Mesothelial cell of epicardium (in vitro differentiated cells): ENCODE measurements around the gene TTC4. TPM values are rescaled to one million over a fixed set of nuclear protein-coding genes. Genes with fewer than 3 reads are reported as not detected.

ENCODE experiments used
- DNase-seq, 2 experiments: peaks; one replicate each; pipeline ENCODE4 v3.0.0; 2021; ENCODE audit warnings: low spot score in 2 of 2; ENCODE audit not compliant: unreplicated experiment in 2 of 2
- H3K27ac Mint-ChIP-seq: 2 replicates; pipeline ENCODE4 v1.8.0; 2021; ENCODE audit warnings: mixed read lengths
- H3K27me3 Mint-ChIP-seq: 2 replicates; pipeline ENCODE4 v1.8.0; 2021; ENCODE audit warnings: low read depth, mixed read lengths
- H3K36me3 Mint-ChIP-seq: 2 replicates; pipeline ENCODE4 v1.8.0; 2021; ENCODE audit warnings: mixed read lengths
- H3K4me1 Mint-ChIP-seq: 2 replicates; pipeline ENCODE4 v1.8.0; 2021; ENCODE audit warnings: mixed read lengths
- H3K4me3 Mint-ChIP-seq: 2 replicates; pipeline ENCODE4 v1.8.0; 2021; ENCODE audit warnings: mild to moderate bottlenecking, moderate library complexity, mixed read lengths
- H3K9me3 Mint-ChIP-seq: 2 replicates; pipeline ENCODE4 v1.8.0; 2021; ENCODE audit warnings: mixed read lengths
- total RNA-seq: library from RNA; stranded (reverse); gene quantifications from 3 replicates; pipeline ENCODE4 v1.2.1, GENCODE V29; 2021
- TF ChIP-seq, protein P1 (sequence below): fragments of 200-600 bp; sonication (generic); IDR thresholded peaks from one replicate; pipeline ENCODE4 v1.5.0; 2021; ENCODE audit warnings: antibody characterized with exemption; ENCODE audit not compliant: unreplicated experiment

The TTC4 gene
- total RNA-seq, 1 donor from 2014 or later, result 20.5 TPM

GRCh38 chr1:54745864-54746263 lies 30.2 kb downstream of the TTC4 start:
- no peak for DNase-seq
- H3K27me3 Mint-ChIP-seq, result peaks cover 2% of the 10 kb centered on the region
- no peak overlapping the region for H3K4me3 Mint-ChIP-seq
- H3K36me3 Mint-ChIP-seq, result peaks cover 16% of the 10 kb centered on the region
- no peaks in the 10 kb centered on the region for H3K9me3 Mint-ChIP-seq
- TF ChIP-seq, protein P1, sequence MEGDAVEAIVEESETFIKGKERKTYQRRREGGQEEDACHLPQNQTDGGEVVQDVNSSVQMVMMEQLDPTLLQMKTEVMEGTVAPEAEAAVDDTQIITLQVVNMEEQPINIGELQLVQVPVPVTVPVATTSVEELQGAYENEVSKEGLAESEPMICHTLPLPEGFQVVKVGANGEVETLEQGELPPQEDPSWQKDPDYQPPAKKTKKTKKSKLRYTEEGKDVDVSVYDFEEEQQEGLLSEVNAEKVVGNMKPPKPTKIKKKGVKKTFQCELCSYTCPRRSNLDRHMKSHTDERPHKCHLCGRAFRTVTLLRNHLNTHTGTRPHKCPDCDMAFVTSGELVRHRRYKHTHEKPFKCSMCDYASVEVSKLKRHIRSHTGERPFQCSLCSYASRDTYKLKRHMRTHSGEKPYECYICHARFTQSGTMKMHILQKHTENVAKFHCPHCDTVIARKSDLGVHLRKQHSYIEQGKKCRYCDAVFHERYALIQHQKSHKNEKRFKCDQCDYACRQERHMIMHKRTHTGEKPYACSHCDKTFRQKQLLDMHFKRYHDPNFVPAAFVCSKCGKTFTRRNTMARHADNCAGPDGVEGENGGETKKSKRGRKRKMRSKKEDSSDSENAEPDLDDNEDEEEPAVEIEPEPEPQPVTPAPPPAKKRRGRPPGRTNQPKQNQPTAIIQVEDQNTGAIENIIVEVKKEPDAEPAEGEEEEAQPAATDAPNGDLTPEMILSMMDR, result no peak
- no peaks in the 10 kb centered on the region for H3K4me1 Mint-ChIP-seq
- H3K27ac Mint-ChIP-seq, result no peak overlapping the region

DNA sequence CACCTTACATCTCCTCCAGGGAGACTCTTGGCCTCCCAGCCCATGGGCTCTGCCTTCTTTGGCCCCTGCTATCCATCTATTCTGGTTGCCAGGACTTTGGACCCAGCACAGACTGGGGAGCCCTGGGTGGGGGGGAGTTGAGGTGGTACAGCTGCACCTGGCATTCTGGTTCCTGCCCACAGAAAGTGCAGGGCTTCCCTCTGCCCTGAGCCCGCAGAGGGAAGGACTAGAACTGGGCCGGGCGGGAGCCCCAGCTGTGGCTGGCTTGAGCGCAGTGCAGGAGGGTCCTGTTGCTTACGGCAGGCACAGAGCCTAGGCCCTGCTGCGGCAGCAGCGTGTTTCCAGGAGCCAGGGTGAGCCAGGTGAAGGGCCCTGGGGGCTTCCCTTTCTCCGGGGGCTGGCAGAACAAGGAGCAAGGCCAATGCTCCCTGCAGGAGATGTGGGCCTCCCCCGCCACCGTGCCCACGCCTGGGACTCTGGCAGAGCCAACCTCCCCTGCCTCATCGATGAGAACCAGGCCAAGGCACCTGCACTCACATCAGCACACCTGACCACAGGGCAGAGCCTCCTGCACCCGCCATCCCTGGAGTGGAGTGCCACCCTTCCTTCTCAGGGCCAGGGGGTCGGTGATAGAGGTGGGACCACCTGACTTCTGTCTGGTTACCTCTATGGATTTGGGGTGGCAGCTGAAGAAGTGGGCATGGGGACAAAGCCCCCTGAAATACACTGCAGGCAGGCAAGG lies 32.6 kb downstream of the TTC4 start:
- no peaks in the 10 kb centered on the region for H3K4me1 Mint-ChIP-seq
- DNase-seq, result no peak
- H3K27ac Mint-ChIP-seq, result no peak overlapping the region
- H3K4me3 Mint-ChIP-seq, result no peak overlapping the region
- H3K36me3 Mint-ChIP-seq, result peaks cover 6% of the 10 kb centered on the region
- TF ChIP-seq, protein P1, result no peak
- no peaks in the 10 kb centered on the region for H3K9me3 Mint-ChIP-seq
- peaks cover 2% of the 10 kb centered on the region for H3K27me3 Mint-ChIP-seq

DNA sequence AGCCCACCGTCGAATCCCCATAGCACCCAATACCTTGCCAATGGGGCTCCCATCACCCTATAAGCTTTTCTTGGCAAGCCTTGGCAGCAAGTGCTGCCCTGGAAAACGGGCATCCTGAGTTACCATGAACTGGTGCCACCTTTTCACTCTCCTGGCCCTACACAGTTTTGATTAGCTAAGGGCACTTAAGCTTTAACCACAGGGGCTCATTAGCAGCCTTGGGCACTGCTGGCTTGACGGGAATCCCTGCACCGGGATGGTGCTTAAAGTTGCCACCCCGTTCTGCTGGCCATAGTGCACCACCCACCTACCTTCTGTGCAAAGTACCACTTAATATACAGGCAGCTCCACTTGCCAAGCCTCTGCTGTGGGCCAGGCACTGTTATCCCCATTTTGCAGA lies 34.9 kb downstream of the TTC4 start:
- Mint-ChIP-seq H3K4me3 (no peak overlapping the region), H3K27ac (no peak overlapping the region), H3K36me3 (peaks cover 2% of the 10 kb centered on the region), H3K27me3 (peaks cover 2% of the 10 kb centered on the region), H3K4me1 (no peaks in the 10 kb centered on the region), H3K9me3 (no peaks in the 10 kb centered on the region)
- TF ChIP-seq, protein P1, result no peak
- no peak for DNase-seq

DNA sequence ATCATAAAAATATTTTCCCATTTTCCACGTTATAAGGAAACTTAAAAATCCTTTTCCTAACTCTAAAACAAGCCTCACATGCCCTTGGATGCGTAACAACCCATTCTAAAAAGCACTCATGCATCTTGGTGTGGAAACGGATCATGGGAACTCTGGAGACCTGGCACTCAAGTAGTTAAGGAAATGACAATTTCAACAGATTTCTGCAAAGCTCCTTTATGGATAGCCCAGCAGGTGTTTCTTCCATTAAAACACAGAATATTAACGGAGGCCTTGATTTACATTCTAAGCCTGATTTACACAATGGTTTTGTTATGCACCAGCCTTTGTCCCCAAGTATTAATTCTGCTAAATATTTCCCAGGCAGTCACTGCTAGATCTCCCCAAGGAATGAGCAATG lies 35.8 kb downstream of the TTC4 start:
- no peak overlapping the region for H3K27ac Mint-ChIP-seq
- no peak for DNase-seq
- no peak overlapping the region for H3K4me3 Mint-ChIP-seq
- H3K27me3 Mint-ChIP-seq, result peaks cover 2% of the 10 kb centered on the region
- H3K36me3 Mint-ChIP-seq, result peaks cover 4% of the 10 kb centered on the region
- H3K9me3 Mint-ChIP-seq, result no peaks in the 10 kb centered on the region
- H3K4me1 Mint-ChIP-seq, result no peaks in the 10 kb centered on the region
- TF ChIP-seq, protein P1, result no peak

GRCh38 chr1:54754045-54754444 lies 38.4 kb downstream of the TTC4 start:
- Mint-ChIP-seq H3K9me3 (no peaks in the 10 kb centered on the region), H3K4me1 (no peaks in the 10 kb centered on the region), H3K27me3 (peaks cover 2% of the 10 kb centered on the region), H3K36me3 (peaks cover 7% of the 10 kb centered on the region), H3K4me3 (no peak overlapping the region), H3K27ac (no peak overlapping the region)
- DNase-seq, result no peak
- TF ChIP-seq, protein P1, result no peak
